ENCODE data around the gene EDARADD. TPM values are rescaled to one million over a fixed set of nuclear protein-coding genes. Genes with fewer than 3 reads are reported as not detected.
A peak's percentile ranks its signal among the peaks of the same experiment; 100 is the strongest.

Gene EDARADD
- polyA plus RNA-seq, 3 donors from 2014 or later = 5.2 to 5.8 TPM; not detected in 1

GRCh38 chr1:236370420-236370819, 23.7 kb upstream of the EDARADD start:
- Mint-ChIP-seq H3K9me3 (peaks cover 0 to 2% (median 0%) of the 10 kb centered on the region in 6 donors), H3K4me3 (no peak overlapping the region), H3K27me3 (ENCODE audit: low read depth in 3 of 3) (peaks cover 0 to 4% (median 3%) of the 10 kb centered on the region in 3 donors), H3K4me1 (no peaks in the 10 kb centered on the region), H3K27ac (no peak overlapping the region), H3K36me3 (no peaks in the 10 kb centered on the region)
- DNase-seq = no peak

- Mint-ChIP-seq H3K4me1 (no peaks in the 10 kb centered on the region), H3K36me3 (no peaks in the 10 kb centered on the region), H3K9me3 (peaks cover 0 to 2% (median 0%) of the 10 kb centered on the region in 6 donors), H3K27me3 (ENCODE audit: low read depth in 3 of 3) (peaks cover 0 to 4% (median 3%) of the 10 kb centered on the region in 3 donors), H3K27ac (no peak overlapping the region), H3K4me3 (no peak overlapping the region)
- DNase-seq = no peak
Observed at GRCh38 chr1:236371083-236371482, 23.0 kb upstream of the EDARADD start.

DNA sequence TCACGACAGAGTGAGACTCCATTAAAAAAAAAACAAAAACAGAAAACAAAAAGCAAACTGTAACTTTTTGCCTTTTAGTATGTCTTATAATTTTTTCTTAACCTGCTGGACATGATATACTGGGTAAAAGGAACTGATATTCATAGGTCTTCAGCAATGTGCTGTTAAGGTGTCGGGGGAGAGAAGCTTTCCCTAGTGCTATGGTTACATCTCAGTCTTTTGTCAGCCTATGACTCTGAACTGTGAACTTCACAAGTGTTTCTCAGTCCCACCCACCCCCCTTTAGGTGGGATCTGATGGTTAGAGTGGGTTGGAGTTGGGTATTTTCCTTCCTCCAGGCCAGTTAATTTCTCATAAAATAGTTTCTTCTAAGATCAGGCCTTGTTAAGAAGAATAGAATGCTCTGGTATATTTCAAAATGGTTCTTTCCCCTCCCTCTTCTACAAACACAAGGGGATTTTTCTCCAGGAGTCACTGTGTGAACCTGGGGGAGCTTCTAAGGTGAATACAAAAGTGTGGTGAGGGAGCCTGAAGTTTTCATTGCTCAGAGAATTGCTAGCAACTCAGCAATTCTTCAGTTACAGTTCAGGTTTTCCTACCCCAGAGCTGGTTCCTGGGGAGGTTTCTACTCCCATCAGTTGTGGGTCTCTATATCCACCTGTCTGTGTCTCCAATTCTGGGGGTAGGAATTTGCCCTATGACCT, 16.1 kb upstream of the EDARADD start:
- H3K9me3 Mint-ChIP-seq = peaks cover 0 to 12% (median 6%) of the 10 kb centered on the region in 6 donors
- H3K4me3 Mint-ChIP-seq = no peak overlapping the region
- peaks cover 0 to 7% (median 0%) of the 10 kb centered on the region in 3 donors for H3K36me3 Mint-ChIP-seq
- peaks cover 1 to 5% (median 2%) of the 10 kb centered on the region in 3 donors for H3K27me3 Mint-ChIP-seq (ENCODE audit: low read depth in 3 of 3)
- H3K4me1 Mint-ChIP-seq = no peaks in the 10 kb centered on the region
- H3K27ac Mint-ChIP-seq = no peak overlapping the region
- no peak for DNase-seq

GRCh38 chr1:236381565-236382158, 12.4 kb upstream of the EDARADD start:
- DNase-seq = no peak
- Mint-ChIP-seq H3K9me3 (peaks cover 0 to 12% (median 6%) of the 10 kb centered on the region in 6 donors), H3K27ac (no peak overlapping the region), H3K4me1 (no peaks in the 10 kb centered on the region), H3K4me3 (no peak overlapping the region), H3K36me3 (peaks cover 0 to 7% (median 0%) of the 10 kb centered on the region in 3 donors), H3K27me3 (ENCODE audit: low read depth in 3 of 3) (peaks cover 0 to 5% (median 0%) of the 10 kb centered on the region in 3 donors)

DNA sequence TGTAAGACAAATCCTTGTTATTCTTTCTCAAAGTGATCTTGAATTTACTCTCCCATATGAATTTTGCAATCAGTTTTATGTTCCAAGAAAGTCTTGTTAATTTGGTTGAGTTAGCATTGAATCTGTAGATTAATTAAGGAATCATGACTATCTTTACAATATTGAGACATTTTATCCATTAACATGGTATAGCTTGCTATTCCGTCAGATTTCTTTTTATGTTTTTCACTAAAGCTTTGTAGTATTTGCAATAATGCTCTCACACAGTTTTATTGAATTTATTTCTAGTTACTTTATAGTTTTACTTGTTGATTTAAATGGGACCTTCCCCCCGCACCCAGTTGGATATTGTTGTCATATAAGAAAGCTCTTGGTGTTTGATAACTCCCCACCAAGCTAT, 5.8 kb upstream of the EDARADD start:
- no peak overlapping the region for H3K4me3 Mint-ChIP-seq
- no peaks in the 10 kb centered on the region for H3K4me1 Mint-ChIP-seq
- H3K36me3 Mint-ChIP-seq = no peaks in the 10 kb centered on the region
- DNase-seq = no peak
- no peak overlapping the region for H3K27ac Mint-ChIP-seq
- peaks cover 0 to 3% (median 2%) of the 10 kb centered on the region in 3 donors for H3K27me3 Mint-ChIP-seq (ENCODE audit: low read depth in 3 of 3)
- no peaks in the 10 kb centered on the region for H3K9me3 Mint-ChIP-seq

DNA sequence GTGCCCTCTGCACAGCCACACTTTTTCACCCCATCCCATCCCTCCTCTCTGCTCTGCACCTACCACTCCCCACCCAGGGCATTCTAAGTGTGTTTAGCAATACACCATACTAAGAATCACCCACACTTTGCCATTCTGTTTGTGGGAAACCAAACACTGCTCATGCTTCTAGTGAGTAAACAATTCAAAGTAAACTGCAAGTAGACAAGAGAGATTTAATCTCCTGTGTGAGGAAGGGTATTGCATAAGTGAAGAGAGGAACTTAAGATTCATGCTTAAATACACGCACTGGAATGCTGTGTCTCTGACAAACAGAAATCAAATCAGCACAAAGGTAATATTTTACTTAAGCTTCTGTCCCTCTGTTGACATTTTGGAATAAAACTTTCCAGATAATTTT, 4.8 kb upstream of the EDARADD start:
- peaks cover 8 to 9% of the 10 kb centered on the region in 2 donors for H3K4me1 Mint-ChIP-seq
- no peaks in the 10 kb centered on the region for H3K9me3 Mint-ChIP-seq
- peaks cover 0 to 3% (median 2%) of the 10 kb centered on the region in 3 donors for H3K27me3 Mint-ChIP-seq (ENCODE audit: low read depth in 3 of 3)
- H3K36me3 Mint-ChIP-seq = no peaks in the 10 kb centered on the region
- DNase-seq = no peak
- no peak overlapping the region for H3K27ac Mint-ChIP-seq
- no peak overlapping the region for H3K4me3 Mint-ChIP-seq

DNA sequence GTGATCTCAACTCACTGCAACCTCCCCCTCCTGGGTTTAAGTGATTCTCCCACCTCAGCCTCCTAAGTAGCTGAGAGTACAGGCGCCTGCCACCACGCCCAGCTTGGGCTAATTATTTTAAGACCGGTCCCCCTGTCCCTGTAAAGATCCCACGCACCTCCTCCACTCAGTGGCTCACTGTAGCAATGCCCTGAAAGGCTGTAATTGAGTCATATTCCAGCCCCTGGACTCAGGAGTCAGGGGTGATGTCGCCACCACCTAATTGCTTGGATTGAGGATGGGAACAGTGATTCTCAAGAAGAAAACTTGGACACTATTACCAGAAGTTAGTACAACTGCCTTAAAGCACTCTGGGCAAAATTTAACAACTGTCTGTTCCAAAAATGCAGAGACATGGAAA, 3.1 kb upstream of the EDARADD start:
- H3K36me3 Mint-ChIP-seq = peaks cover 0 to 3% (median 0%) of the 10 kb centered on the region in 3 donors
- H3K4me1 Mint-ChIP-seq = peaks cover 17 to 21% of the 10 kb centered on the region in 2 donors
- no peak overlapping the region for H3K27ac Mint-ChIP-seq
- no peak overlapping the region for H3K4me3 Mint-ChIP-seq
- no peak for DNase-seq
- H3K9me3 Mint-ChIP-seq = no peaks in the 10 kb centered on the region
- peaks cover 3 to 6% (median 3%) of the 10 kb centered on the region in 3 donors for H3K27me3 Mint-ChIP-seq (ENCODE audit: low read depth in 3 of 3)

DNA sequence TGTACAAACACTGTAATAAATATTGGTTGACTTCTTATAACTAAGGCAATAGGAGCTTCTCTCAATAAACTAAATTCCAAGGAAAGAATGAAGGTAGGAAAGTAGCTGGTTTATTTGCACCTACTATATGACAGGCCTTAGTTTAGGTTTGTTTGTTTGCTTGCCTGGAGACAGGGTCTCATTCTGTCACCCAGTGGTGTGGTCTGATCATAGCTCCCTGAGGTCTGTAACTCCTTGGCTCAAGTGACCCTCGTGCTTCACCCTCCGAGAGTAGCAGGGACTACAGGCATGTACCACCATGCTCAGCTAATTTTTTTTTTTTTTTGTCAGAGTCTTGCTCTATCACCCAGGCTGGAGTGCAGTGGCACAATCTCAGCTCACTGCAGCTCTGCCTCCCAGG, 1.9 kb upstream of the EDARADD start:
- H3K36me3 Mint-ChIP-seq = peaks cover 0 to 3% (median 0%) of the 10 kb centered on the region in 3 donors
- no peaks in the 10 kb centered on the region for H3K9me3 Mint-ChIP-seq
- DNase-seq = no peak
- no peak overlapping the region for H3K27ac Mint-ChIP-seq
- no peak overlapping the region for H3K4me3 Mint-ChIP-seq
- H3K27me3 Mint-ChIP-seq (ENCODE audit: low read depth in 3 of 3) = peaks cover 3 to 9% (median 5%) of the 10 kb centered on the region in 3 donors
- H3K4me1 Mint-ChIP-seq = peaks cover 22 to 31% of the 10 kb centered on the region in 2 donors

GRCh38 chr1:236394879-236395229, 768 bp downstream of the EDARADD start:
- Mint-ChIP-seq H3K4me3 (peak overlapping the region; percentile 85 to 96 (median 90)), H3K27me3 (ENCODE audit: low read depth in 3 of 3) (peaks cover 3 to 10% (median 9%) of the 10 kb centered on the region in 3 donors), H3K27ac (peak overlapping the region; percentile 6 to 96 (median 77)), H3K4me1 (peaks cover 26 to 37% of the 10 kb centered on the region in 2 donors), H3K9me3 (no peaks in the 10 kb centered on the region), H3K36me3 (peaks cover 0 to 3% (median 0%) of the 10 kb centered on the region in 3 donors)
- DNase-seq = peak in 1 of 3 donors; percentile 3

DNA sequence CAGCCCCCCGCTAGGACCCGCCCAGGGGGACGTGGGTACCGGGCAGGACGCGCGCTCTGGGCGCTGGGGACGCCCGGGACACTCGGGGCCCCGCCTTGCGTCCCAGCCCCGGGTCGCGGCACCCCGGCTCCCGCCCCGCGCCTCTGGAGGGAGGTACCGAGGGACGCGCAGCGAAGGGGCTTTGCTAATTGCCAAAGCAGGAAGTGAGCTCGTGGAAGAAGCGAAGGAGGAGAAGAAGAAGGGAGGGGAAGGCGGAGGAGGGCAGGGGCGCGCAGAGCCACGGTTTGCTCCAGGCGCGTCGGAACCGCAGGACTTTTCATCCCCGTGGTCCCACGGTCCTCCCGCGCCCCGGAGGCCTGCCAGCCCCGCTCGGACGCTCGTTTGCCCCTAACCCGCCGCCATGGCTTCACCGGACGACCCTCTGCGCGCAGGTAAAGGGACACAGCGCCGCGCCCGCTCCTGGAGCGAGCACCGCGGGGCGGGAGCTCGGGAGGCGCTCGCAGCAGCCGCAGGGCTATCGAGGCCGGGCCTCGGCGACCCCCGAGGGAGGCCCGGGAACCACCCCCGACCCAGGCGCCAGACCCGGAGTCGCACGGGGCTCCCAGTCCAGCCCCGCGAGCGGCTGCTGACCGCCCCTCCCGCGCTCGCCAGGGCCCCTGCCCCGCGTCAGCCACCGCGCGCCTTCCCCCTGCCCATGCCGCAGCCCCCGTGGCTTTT, 1.3 kb downstream of the EDARADD start:
- DNase-seq = peak; percentile 38 to 65 (median 51)
- peaks cover 0 to 3% (median 0%) of the 10 kb centered on the region in 3 donors for H3K36me3 Mint-ChIP-seq
- H3K4me3 Mint-ChIP-seq = peak overlapping the region; percentile 91 to 97 (median 94)
- H3K9me3 Mint-ChIP-seq = no peaks in the 10 kb centered on the region
- peaks cover 32 to 42% of the 10 kb centered on the region in 2 donors for H3K4me1 Mint-ChIP-seq
- H3K27ac Mint-ChIP-seq = peak overlapping the region in 3 of 6 donors; percentile 25 to 96 (median 80)
- H3K27me3 Mint-ChIP-seq (ENCODE audit: low read depth in 3 of 3) = peaks cover 0 to 10% (median 9%) of the 10 kb centered on the region in 3 donors

- Mint-ChIP-seq H3K36me3 (peaks cover 0 to 3% (median 0%) of the 10 kb centered on the region in 3 donors), H3K27ac (peak overlapping the region; percentile 8 to 92 (median 82)), H3K9me3 (no peaks in the 10 kb centered on the region), H3K4me1 (peaks cover 32 to 43% of the 10 kb centered on the region in 2 donors), H3K4me3 (peak overlapping the region; percentile 90 to 97 (median 93)), H3K27me3 (ENCODE audit: low read depth in 3 of 3) (peaks cover 0 to 10% (median 7%) of the 10 kb centered on the region in 3 donors)
- DNase-seq = no peak
Observed at GRCh38 chr1:236395947-236396664, 2.0 kb downstream of the EDARADD start.

DNA sequence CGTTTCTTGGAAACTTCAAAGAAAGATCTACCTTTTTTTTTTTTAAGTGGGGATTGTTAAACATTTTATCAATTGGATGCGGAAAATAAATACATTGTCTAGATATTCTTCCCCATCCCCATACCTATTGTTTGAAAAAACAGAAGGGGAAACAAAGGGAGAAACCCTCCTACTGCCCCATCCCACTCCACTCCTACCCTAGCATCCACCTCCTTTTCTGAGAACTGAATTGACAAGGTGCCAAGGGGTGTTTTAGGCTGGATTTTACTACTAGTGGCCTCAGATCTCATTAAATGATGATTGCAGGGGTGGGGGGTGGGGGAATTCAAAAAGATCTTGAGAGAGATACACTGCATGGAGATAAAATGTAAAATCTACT, 2.6 kb downstream of the EDARADD start:
- Mint-ChIP-seq H3K4me1 (peaks cover 32 to 43% of the 10 kb centered on the region in 2 donors), H3K36me3 (peaks cover 0 to 3% (median 0%) of the 10 kb centered on the region in 3 donors), H3K27me3 (ENCODE audit: low read depth in 3 of 3) (peaks cover 0 to 10% (median 7%) of the 10 kb centered on the region in 3 donors), H3K27ac (peak overlapping the region in 5 of 6 donors; percentile 13 to 92 (median 76)), H3K9me3 (no peaks in the 10 kb centered on the region), H3K4me3 (peak overlapping the region; percentile 90 to 97 (median 93))
- DNase-seq = no peak

GRCh38 chr1:236397173-236397759, 3.2 kb downstream of the EDARADD start:
- no peak for DNase-seq
- H3K4me1 Mint-ChIP-seq = peaks cover 32 to 43% of the 10 kb centered on the region in 2 donors
- peak overlapping the region in 2 of 6 donors; percentile 56 to 76 for H3K27ac Mint-ChIP-seq
- H3K36me3 Mint-ChIP-seq = peaks cover 0 to 3% (median 0%) of the 10 kb centered on the region in 3 donors
- H3K9me3 Mint-ChIP-seq = no peaks in the 10 kb centered on the region
- peak overlapping the region in 4 of 5 donors; percentile 15 to 97 (median 65) for H3K4me3 Mint-ChIP-seq
- H3K27me3 Mint-ChIP-seq (ENCODE audit: low read depth in 3 of 3) = peaks cover 0 to 10% (median 7%) of the 10 kb centered on the region in 3 donors

Measured in immature natural killer cell (primary cell).